GM21737 (cell line): Measurements from ENCODE around the gene FDXR.

Source experiments
- ATAC-seq: cut with Tn5 transposase; IDR thresholded peaks from one replicate; pipeline ENCODE4 v1.9.1; 2021; ENCODE audit warnings: mild to moderate bottlenecking, moderate library complexity; ENCODE audit not compliant: unreplicated experiment

Gene FDXR

DNA sequence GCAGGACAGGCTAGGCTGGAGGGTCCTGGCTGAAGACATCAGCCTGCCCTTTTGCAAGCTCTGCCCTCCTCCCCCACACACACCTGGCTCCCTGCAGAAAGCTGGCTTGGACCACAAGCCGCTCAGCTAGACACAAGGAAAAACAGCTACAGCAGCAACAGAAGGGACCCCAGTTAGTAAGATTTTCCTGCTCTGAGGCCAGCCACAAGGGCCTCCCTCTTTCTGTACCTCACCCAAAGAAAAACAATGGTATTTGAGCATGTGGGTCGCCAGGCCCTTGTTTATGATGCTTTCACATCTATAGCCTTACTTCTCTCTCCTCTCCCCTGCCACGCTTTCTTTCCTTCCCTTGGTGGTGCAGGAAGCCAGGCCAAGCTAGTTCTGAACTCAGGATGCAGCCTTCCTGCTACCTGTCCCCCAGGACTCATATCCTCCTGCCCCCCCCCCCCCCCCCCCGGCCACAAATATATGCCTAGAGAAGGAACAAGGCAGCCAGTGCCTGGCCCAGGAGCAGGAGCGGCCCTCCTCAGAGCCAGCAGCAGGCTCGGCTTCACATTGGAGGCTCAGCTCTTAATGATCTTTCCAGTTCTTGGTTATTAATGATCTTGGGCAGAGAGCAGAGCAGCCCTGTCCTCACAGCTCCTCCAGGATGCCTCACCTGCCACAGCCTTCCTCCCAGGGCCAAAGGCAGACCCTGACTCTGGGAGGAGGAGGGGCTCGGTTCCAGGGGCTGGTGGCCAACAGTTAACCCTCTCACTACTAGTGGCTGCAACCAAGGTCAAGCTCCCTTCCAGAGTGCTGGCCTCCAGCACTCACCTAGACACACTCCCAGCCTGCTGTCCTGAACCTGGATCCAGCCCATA is 32.6 kb downstream of the FDXR start:
- no peak for ATAC-seq

- ATAC-seq = no peak
Observed at GRCh38 chr17:74838274-74838673, 34.5 kb downstream of the FDXR start.

- no peak for ATAC-seq
Observed at GRCh38 chr17:74836691-74837467, 35.9 kb downstream of the FDXR start.

- ATAC-seq = no peak
Observed at GRCh38 chr17:74836191-74836590, 36.6 kb downstream of the FDXR start.

DNA sequence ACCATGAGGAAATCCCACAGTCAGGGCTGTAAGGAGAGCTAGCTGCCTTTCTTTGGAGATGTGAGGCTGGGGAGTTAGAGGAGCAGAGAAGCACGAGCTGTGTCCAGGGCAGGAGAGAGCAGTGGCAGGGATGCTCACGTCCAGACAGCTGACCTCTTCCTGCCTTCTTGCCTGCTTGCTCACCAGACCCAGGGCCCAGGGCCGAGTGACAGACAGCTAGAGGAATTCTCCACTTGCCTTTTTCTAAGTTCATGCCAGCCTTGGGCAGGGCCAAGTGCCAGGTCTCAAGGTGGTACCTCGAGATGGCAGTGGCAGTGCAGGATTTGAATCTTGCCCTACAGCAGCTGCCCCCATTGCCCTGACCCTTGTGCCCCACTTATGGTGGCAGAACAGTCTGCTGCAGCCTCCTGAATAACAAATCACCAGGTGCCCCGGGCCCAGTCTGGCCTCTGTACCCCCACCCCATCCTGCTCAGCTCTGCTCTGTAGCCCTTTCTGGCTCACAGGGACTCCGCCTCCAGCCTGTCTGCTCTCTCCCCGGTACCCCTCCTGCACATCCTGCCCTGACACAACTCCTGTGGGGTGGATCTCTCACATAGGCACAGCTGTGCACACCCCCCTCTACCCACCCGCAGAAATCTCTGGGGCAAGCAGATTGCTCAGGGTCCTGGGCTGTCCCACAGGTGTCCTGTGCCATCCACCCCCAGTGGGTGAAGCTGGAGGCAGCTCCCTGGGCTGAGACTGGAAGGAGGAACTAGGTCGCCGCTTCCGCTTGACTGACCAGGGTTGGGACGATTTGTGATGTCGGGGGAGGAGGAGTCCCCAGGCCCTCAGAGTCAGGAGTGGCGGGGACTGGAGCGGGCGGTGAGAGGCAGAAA is 39.1 kb downstream of the FDXR start:
- no peak for ATAC-seq

GRCh38 chr17:74832421-74832820 is 40.4 kb downstream of the FDXR start:
- no peak for ATAC-seq

GRCh38 chr17:74831444-74832146 is 41.2 kb downstream of the FDXR start:
- ATAC-seq = no peak

- ATAC-seq = no peak
Observed at GRCh38 chr17:74830861-74831260, 41.9 kb downstream of the FDXR start.

DNA sequence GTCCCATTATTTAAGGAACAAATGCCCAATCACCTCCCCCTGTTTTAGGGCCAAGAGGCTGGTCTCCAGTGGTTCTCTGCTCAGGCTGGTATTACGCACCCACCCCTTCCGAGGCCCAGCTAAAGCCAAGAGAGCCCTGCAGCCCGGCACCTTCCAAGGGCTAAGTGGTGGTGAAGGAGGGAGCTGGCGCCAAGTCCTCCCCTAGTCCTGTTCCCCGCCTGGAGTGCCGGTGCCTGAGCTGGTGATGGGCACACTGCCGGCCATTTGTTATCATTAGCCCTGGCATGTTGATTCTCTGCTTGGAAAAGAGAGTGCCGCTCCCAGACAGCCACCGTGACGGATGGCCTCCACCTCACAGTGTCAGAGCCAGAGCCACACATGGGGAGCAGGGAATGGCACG is 45.0 kb downstream of the FDXR start:
- ATAC-seq = no peak

DNA sequence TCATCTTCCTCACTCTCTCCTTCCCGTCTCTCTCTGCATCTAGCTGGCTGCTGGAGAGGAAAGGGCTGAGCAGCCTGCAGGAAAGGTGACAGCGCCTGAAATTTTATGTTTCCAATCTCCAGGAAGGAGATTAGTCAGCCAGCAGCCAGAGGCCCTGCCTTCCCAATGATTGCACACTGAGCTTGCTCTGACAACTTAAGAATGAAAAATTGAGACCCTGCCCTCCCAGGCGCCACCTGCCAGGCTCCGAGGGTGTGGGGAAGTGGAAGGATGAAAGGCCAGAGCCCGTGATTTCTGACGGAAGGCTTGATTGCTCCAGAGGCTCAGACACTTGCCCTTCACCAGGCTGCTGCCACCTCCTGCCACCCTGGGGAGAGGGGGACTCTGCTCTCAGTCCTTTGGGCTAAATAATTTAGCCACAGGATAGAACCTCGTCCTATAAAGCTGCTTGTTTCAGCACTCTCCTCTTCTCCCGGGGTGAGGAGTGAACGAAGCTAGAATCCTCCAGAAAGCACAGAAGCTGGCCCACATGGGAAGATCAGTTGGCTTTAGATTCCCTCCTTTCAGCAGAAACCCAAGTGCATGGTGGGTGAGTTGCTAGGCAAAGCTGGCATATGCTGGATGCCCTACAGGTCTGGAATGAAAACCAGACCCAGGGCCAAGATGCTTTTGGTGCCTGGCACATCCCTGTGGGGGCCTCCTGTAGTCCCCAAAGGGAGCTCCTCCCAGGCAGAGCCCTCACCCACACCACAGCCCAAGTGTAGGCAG is 46.7 kb downstream of the FDXR start:
- no peak for ATAC-seq

- no peak for ATAC-seq
Observed at GRCh38 chr17:74824961-74825627, 47.7 kb downstream of the FDXR start.

- ATAC-seq = no peak
Observed at GRCh38 chr17:74822939-74823367, 49.8 kb downstream of the FDXR start.

- no peak for ATAC-seq
Observed at GRCh38 chr17:74822335-74822938, 50.4 kb downstream of the FDXR start.

DNA sequence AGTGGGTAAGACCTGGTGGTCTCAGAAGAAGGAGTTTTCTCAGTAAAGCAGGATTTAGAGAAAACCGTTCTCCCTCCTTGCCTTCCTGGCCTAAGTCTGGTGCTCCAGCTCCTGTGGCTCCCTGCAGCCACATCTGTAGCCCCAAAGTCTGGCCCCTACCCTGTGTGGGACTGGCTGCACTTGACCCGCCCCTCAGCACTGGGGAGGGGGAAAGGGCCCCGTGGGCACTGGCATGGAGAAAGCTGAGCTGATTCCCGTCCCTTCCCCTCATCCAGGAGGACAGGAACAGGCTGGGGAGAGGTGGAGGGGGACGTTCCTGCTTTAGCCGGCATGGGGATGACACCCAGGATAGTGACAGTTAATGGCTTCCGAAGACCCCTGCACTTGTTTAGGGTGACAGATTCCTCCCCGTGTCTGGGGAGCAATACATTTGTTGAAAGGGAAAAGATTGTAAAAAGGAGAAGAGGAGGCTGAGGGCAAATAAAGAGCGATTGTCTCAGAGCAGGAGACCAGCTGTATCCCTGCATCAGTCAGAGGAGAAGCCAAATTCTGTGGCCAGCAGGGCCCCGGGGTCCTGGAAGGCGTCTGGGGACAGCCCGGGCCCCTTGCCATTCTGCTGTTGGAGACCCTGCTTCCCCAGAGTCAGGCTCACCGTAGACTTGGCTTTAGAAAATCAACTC is 51.0 kb downstream of the FDXR start:
- ATAC-seq = no peak

DNA sequence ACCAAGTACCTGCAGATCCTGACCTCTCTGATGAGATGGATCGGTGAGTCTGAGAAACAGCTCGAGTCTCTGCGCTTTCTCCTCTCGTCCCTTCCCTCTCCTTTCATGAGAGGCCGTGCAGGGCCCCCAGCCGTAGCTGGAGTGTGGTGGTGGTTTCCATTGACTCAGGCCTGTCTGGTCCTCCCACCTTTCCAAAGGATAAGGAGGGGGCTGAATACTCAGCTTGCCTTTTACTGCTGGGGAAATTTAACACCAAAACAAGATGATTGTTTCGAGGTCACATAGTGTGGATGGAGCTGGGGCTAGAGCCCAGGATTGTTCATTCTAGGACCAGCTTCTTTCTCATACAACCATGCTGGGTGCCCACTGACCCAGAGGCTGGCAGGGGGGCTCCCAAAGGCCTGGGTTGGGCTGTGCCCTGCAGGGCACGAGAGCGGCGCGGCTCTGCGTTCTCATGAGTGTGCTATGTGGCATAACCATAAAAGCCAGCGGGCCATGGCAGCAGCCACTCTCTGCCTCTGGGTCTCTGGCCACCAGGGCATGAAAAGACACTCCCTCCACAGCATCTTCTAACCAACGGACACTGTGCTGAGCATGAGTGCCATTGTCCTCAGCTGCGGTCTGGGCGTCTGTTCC is 52.9 kb downstream of the FDXR start:
- ATAC-seq = no peak

GRCh38 chr17:74818291-74818938 is 54.4 kb downstream of the FDXR start:
- ATAC-seq = no peak

- no peak for ATAC-seq
Observed at GRCh38 chr17:74816905-74817620, 55.7 kb downstream of the FDXR start.
